WTC11 (cell line): ENCODE data around the gene C4orf50. TPM values are rescaled to one million over a fixed set of nuclear protein-coding genes. Genes with fewer than 3 reads are reported as not detected.

Source experiments
- ATAC-seq: fragments of 200-7000 bp; cut with Tn5 transposase; 2 replicates; pipeline ENCODE4 v1.10.0; 2021; ENCODE audit warnings: mild to moderate bottlenecking, moderate library complexity
- CTCF ChIA-PET: fragments of 300-600 bp; sonication (Branson Sonifier 250); formaldehyde crosslinking; loops from one replicate; lab custom pipeline; 2021; ENCODE audit warnings: antibody characterized with exemption; lab: Charles Lee
- POLR2A ChIA-PET: fragments of 350-600 bp; sonication (Branson Sonifier 250); formaldehyde crosslinking; loops from one replicate; lab custom pipeline; 2021; ENCODE audit warnings: antibody characterized with exemption; lab: Charles Lee
- DNase-seq: peaks from one replicate; pipeline ENCODE4 v3.0.0; 2021; ENCODE audit warnings: low spot score
- H3K27ac Mint-ChIP-seq: 2 replicates; pipeline ENCODE4 v1.8.0; 2021; ENCODE audit warnings: mixed read lengths
- H3K27me3 Mint-ChIP-seq: 2 replicates; pipeline ENCODE4 v1.8.0; 2021; ENCODE audit warnings: low read depth, mild to moderate bottlenecking, moderate library complexity, mixed read lengths
- H3K36me3 Mint-ChIP-seq: 2 replicates; pipeline ENCODE4 v1.8.0; 2021; ENCODE audit warnings: mixed read lengths
- H3K4me1 Mint-ChIP-seq: 2 replicates; pipeline ENCODE4 v1.8.0; 2022; ENCODE audit warnings: mixed read lengths
- H3K4me3 Mint-ChIP-seq: 2 replicates; pipeline ENCODE4 v1.8.0; 2021; ENCODE audit warnings: mild to moderate bottlenecking, moderate library complexity, mixed read lengths
- H3K9me3 Mint-ChIP-seq: 2 replicates; pipeline ENCODE4 v1.8.0; 2021; ENCODE audit warnings: mixed read lengths
- ARID4B ChIP-seq: sonication (generic); formaldehyde crosslinking; IDR thresholded peaks from 2 replicates; pipeline ENCODE4 v1.8.0; 2023; ENCODE audit warnings: missing genetic modification reagents, mild to moderate bottlenecking, borderline replicate concordance
- ATF1 ChIP-seq: sonication (generic); formaldehyde crosslinking; IDR thresholded peaks from 2 replicates; pipeline ENCODE4 v1.8.1; 2023; ENCODE audit warnings: mild to moderate bottlenecking, moderate library complexity, missing genetic modification reagents
- CREB1 ChIP-seq: sonication (generic); formaldehyde crosslinking; IDR thresholded peaks from 2 replicates; pipeline ENCODE4 v1.8.0; 2023; ENCODE audit warnings: mild to moderate bottlenecking, missing genetic modification reagents
- CTCF ChIP-seq: fragments of 200-600 bp; IDR thresholded peaks from 2 replicates; pipeline ENCODE4 v1.8.0; 2022; ENCODE audit warnings: antibody characterized with exemption
- ETV6 ChIP-seq: sonication (generic); formaldehyde crosslinking; IDR thresholded peaks from 2 replicates; pipeline ENCODE4 v1.8.1; 2022; ENCODE audit warnings: mild to moderate bottlenecking, missing genetic modification reagents
- HMGA2 ChIP-seq: fragments of 250-450 bp; sonication (Bioruptor Pico); IDR thresholded peaks from 2 replicates; pipeline ENCODE4 v1.4.0; 2021; ENCODE audit warnings: mild to moderate bottlenecking, moderate library complexity
- OVOL2 ChIP-seq: fragments of 250-450 bp; sonication (Bioruptor Pico); IDR thresholded peaks from 2 replicates; pipeline ENCODE4 v1.9.0; 2021; ENCODE audit warnings: mild to moderate bottlenecking, borderline replicate concordance
- PRRX2 ChIP-seq: fragments of 250-450 bp; sonication (Bioruptor Pico); IDR thresholded peaks from 2 replicates; pipeline ENCODE4 v1.8.0; 2021; ENCODE audit warnings: mild to moderate bottlenecking
- RELA ChIP-seq: sonication (generic); formaldehyde crosslinking; IDR thresholded peaks from 2 replicates; pipeline ENCODE4 v1.8.1; 2022; ENCODE audit warnings: missing genetic modification reagents, mild to moderate bottlenecking, borderline replicate concordance
- TCF7 ChIP-seq: sonication (generic); formaldehyde crosslinking; IDR thresholded peaks from 2 replicates; pipeline ENCODE4 v1.8.0; 2022; ENCODE audit warnings: mild to moderate bottlenecking, low read depth, missing genetic modification reagents, moderate library complexity
- TEAD4 ChIP-seq: sonication (generic); formaldehyde crosslinking; IDR thresholded peaks from 2 replicates; pipeline ENCODE4 v1.8.0; 2022; ENCODE audit warnings: mild to moderate bottlenecking, missing genetic modification reagents
- ZMAT4 ChIP-seq: fragments of 250-450 bp; sonication (Bioruptor Pico); IDR thresholded peaks from 2 replicates; pipeline ENCODE4 v1.9.0; 2021; ENCODE audit warnings: mild to moderate bottlenecking
- ZNF121 ChIP-seq: sonication (generic); formaldehyde crosslinking; IDR thresholded peaks from 2 replicates; pipeline ENCODE4 v1.8.0; 2023; ENCODE audit warnings: missing genetic modification reagents
- ZNF317 ChIP-seq: sonication (generic); formaldehyde crosslinking; IDR thresholded peaks from 2 replicates; pipeline ENCODE4 v1.8.1; 2023; ENCODE audit warnings: low read depth, mild to moderate bottlenecking, moderate library complexity, missing genetic modification reagents, borderline replicate concordance
- ZNF423 ChIP-seq: fragments of 250-450 bp; sonication (Bioruptor Pico); IDR thresholded peaks from 2 replicates; pipeline ENCODE4 v2.1.2; 2022; ENCODE audit warnings: mild to moderate bottlenecking, moderate library complexity
- total RNA-seq: library from RNA; stranded (reverse); gene quantifications from 3 replicates; pipeline ENCODE4 v1.2.3, GENCODE V29; 2021
- TF ChIP-seq, protein P1 (sequence below): fragments of 250-450 bp; sonication (Bioruptor Pico); IDR thresholded peaks from 2 replicates; pipeline ENCODE4 v1.9.0; 2021; ENCODE audit warnings: mild to moderate bottlenecking, borderline replicate concordance
- TF ChIP-seq, protein P2 (sequence below): sonication (generic); formaldehyde crosslinking; IDR thresholded peaks from 2 replicates; pipeline ENCODE4 v1.8.0; 2023; ENCODE audit warnings: mild to moderate bottlenecking, missing genetic modification reagents
- TF ChIP-seq, protein P3 (sequence below): sonication (generic); formaldehyde crosslinking; IDR thresholded peaks from 2 replicates; pipeline ENCODE4 v1.8.1; 2022; ENCODE audit warnings: missing genetic modification reagents, borderline replicate concordance
- TF ChIP-seq, protein P4 (sequence below): fragments of 250-450 bp; sonication (Bioruptor Pico); conservative IDR thresholded peaks from 2 replicates; pipeline ENCODE4 v1.9.0; 2021; ENCODE audit warnings: mild to moderate bottlenecking

C4orf50 gene
- total RNA-seq, 1 experiment from 2014 or later = 0.17 TPM

DNA sequence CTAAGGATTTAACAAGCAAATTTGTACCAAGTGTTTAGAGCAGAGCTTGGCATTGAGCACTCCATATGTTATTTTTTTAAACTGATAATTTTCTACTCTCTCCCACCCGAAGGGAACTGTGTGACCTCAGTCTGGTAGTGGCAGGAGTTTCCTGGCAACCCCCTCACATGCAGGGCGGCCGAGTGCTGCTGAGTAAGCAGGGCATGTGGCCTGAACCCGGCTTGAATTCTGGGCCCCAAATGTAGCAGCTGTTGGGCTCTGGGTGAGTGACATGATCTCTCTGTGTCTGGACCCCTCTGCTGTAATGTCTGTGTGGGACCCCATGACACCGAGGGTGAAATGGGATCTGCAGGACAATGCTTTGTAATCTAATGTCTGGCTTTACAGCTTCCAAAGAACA lies 13.6 kb upstream of the C4orf50 start (continued):
- TF ChIP-seq, protein P1, sequence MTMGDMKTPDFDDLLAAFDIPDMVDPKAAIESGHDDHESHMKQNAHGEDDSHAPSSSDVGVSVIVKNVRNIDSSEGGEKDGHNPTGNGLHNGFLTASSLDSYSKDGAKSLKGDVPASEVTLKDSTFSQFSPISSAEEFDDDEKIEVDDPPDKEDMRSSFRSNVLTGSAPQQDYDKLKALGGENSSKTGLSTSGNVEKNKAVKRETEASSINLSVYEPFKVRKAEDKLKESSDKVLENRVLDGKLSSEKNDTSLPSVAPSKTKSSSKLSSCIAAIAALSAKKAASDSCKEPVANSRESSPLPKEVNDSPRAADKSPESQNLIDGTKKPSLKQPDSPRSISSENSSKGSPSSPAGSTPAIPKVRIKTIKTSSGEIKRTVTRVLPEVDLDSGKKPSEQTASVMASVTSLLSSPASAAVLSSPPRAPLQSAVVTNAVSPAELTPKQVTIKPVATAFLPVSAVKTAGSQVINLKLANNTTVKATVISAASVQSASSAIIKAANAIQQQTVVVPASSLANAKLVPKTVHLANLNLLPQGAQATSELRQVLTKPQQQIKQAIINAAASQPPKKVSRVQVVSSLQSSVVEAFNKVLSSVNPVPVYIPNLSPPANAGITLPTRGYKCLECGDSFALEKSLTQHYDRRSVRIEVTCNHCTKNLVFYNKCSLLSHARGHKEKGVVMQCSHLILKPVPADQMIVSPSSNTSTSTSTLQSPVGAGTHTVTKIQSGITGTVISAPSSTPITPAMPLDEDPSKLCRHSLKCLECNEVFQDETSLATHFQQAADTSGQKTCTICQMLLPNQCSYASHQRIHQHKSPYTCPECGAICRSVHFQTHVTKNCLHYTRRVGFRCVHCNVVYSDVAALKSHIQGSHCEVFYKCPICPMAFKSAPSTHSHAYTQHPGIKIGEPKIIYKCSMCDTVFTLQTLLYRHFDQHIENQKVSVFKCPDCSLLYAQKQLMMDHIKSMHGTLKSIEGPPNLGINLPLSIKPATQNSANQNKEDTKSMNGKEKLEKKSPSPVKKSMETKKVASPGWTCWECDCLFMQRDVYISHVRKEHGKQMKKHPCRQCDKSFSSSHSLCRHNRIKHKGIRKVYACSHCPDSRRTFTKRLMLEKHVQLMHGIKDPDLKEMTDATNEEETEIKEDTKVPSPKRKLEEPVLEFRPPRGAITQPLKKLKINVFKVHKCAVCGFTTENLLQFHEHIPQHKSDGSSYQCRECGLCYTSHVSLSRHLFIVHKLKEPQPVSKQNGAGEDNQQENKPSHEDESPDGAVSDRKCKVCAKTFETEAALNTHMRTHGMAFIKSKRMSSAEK (CRISPR knock-in tag) = no peak
- TF ChIP-seq ZNF423 (CRISPR knock-in tag) = no peak
- TF ChIP-seq ETV6 (CRISPR knock-in tag) = no peak
- TF ChIP-seq ATF1 (CRISPR knock-in tag) = no peak
- TF ChIP-seq, protein P2, sequence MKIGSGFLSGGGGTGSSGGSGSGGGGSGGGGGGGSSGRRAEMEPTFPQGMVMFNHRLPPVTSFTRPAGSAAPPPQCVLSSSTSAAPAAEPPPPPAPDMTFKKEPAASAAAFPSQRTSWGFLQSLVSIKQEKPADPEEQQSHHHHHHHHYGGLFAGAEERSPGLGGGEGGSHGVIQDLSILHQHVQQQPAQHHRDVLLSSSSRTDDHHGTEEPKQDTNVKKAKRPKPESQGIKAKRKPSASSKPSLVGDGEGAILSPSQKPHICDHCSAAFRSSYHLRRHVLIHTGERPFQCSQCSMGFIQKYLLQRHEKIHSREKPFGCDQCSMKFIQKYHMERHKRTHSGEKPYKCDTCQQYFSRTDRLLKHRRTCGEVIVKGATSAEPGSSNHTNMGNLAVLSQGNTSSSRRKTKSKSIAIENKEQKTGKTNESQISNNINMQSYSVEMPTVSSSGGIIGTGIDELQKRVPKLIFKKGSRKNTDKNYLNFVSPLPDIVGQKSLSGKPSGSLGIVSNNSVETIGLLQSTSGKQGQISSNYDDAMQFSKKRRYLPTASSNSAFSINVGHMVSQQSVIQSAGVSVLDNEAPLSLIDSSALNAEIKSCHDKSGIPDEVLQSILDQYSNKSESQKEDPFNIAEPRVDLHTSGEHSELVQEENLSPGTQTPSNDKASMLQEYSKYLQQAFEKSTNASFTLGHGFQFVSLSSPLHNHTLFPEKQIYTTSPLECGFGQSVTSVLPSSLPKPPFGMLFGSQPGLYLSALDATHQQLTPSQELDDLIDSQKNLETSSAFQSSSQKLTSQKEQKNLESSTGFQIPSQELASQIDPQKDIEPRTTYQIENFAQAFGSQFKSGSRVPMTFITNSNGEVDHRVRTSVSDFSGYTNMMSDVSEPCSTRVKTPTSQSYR = no peak
- TF ChIP-seq ZMAT4 (CRISPR knock-in tag) = no peak

GRCh38 chr4:6030679-6031078 lies 12.4 kb upstream of the C4orf50 start:
- ChIA-PET CTCF (no interaction called here), POLR2A (no interaction called here)
- no peaks in the 10 kb centered on the region for H3K36me3 Mint-ChIP-seq
- DNase-seq (no peak), ATAC-seq (no peak)
- no peak overlapping the region for H3K4me3 Mint-ChIP-seq
- H3K4me1 Mint-ChIP-seq = peaks cover 13% of the 10 kb centered on the region
- H3K27ac Mint-ChIP-seq = no peak overlapping the region
- H3K27me3 Mint-ChIP-seq = no peaks in the 10 kb centered on the region; the same call in 1 of the 2 replicates
- H3K9me3 Mint-ChIP-seq = no peaks in the 10 kb centered on the region
- TF ChIP-seq, protein P3, sequence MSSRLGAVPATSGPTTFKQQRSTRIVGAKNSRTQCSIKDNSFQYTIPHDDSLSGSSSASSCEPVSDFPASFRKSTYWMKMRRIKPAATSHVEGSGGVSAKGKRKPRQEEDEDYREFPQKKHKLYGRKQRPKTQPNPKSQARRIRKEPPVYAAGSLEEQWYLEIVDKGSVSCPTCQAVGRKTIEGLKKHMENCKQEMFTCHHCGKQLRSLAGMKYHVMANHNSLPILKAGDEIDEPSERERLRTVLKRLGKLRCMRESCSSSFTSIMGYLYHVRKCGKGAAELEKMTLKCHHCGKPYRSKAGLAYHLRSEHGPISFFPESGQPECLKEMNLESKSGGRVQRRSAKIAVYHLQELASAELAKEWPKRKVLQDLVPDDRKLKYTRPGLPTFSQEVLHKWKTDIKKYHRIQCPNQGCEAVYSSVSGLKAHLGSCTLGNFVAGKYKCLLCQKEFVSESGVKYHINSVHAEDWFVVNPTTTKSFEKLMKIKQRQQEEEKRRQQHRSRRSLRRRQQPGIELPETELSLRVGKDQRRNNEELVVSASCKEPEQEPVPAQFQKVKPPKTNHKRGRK (CRISPR knock-in tag) = no peak
- no peak for TF ChIP-seq RELA (CRISPR knock-in tag)
- no peak for TF ChIP-seq PRRX2 (CRISPR knock-in tag)
- no peak for TF ChIP-seq TEAD4 (CRISPR knock-in tag)
- no peak for TF ChIP-seq ZNF121 (CRISPR knock-in tag)
- no peak for TF ChIP-seq CTCF
- no peak for TF ChIP-seq HMGA2 (CRISPR knock-in tag)
- TF ChIP-seq, protein P4, sequence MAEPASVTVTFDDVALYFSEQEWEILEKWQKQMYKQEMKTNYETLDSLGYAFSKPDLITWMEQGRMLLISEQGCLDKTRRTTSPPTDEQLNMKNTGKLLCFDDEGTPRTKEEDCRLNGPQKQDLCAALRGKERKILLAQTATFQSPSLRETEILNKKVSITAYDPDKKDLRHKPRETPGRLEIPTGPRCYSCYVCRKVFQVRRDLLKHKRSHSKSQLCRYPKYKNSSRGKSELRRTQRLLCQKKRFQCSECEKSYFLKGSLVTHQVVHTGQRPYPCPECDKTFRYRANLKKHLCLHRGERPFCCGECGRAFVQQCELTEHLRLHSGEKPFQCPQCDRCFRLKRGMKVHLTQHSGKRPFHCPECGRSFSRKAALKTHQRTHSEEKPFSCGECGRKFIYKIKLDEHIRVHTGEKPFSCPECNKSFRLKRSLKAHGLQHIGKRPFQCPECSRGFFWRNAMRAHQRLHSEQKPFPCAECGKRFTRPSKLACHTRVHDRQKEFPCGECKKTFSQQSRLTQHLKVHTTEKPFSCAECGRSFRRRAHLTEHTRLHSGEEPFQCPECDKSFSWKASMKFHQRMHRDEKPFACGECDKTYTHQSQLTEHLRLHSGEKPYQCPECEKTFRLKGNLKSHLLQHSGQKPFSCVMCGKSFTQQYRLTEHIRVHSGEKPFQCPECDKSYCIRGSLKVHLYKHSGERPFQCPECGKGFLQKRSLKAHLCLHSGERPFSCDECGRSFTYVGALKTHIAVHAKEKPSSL (CRISPR knock-in tag) = no peak
- TF ChIP-seq TCF7 (CRISPR knock-in tag) = no peak
- TF ChIP-seq ATF1 (CRISPR knock-in tag) = no peak
- no peak for TF ChIP-seq ARID4B (CRISPR knock-in tag)
- no peak for TF ChIP-seq OVOL2 (CRISPR knock-in tag)
- no peak for TF ChIP-seq CREB1 (CRISPR knock-in tag)
- no peak for TF ChIP-seq ZNF317
